Stimulated activated memory B cell treated with anti-CD40 and anti-IgM and Interleukin-4, amounts not matched to agents 10 μg/mL and 1 μg/mL and 100 μg/mL, for 72 hours (primary cell): ENCODE results near the gene ENTPD2.
A peak's percentile ranks its signal among the peaks of the same experiment; 100 is the strongest.
"Not testable (repeated sequence)": the region's sequence is repeated elsewhere in the genome, so short reads cannot be mapped to it uniquely, and the experiment has no call there.

Source experiments
- ATAC-seq: fragments of 150-1000 bp; cut with Tn5 transposase; 2 replicates; pipeline ENCODE4 v1.10.0; 2021
- H3K27ac Mint-ChIP-seq: one replicate; pipeline ENCODE4 v1.8.0; 2022; ENCODE audit warnings: mild to moderate bottlenecking, mixed read lengths
- H3K27me3 Mint-ChIP-seq: one replicate; pipeline ENCODE4 v1.8.0; 2022; ENCODE audit warnings: mixed read lengths
- H3K36me3 Mint-ChIP-seq: one replicate; pipeline ENCODE4 v1.8.0; 2022; ENCODE audit warnings: mixed read lengths
- H3K4me1 Mint-ChIP-seq: one replicate; pipeline ENCODE4 v1.8.0; 2022; ENCODE audit warnings: mixed read lengths
- H3K4me3 Mint-ChIP-seq: one replicate; pipeline ENCODE4 v1.8.0; 2022; ENCODE audit warnings: mild to moderate bottlenecking, moderate library complexity, mixed read lengths
- H3K9me3 Mint-ChIP-seq: one replicate; pipeline ENCODE4 v1.8.0; 2022; ENCODE audit warnings: mixed read lengths

The ENTPD2 gene

DNA sequence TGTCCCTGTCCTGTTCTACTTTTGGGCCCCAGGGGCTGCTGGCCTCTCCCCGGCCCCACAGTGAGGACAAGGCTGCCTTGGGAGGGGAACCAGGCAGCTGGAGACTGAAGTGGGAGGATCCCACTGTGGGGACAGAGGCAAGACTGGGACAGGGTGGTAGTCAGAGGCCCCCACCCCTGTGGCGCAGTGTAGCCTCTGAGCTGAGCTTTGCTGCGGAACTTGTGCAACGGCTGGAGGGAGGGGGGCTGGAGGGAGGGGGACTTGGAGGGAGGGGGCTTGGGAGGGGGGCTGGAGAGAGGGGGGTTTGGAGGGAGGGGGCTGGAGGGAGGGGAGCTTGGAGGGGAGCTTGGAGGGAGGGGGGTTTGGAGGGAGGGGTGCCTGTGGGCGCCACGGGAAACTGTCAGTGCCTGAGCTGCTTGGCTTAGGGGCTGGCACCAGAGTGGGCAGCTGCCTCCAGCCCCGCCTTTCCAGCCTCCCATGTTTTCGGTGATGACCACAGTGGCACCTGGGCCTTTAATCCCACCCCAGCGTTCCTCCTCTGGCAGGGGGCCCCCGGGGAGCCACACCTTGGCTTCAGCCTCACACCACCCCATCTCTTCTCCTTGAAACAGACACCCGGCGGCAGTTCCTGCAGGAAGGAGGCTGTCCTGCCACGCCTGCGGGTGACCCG lies 19.7 kb downstream of the ENTPD2 start:
- H3K4me3 Mint-ChIP-seq: peak overlapping the region; percentile 77
- H3K27me3 Mint-ChIP-seq: peaks cover 14% of the 10 kb centered on the region
- no peaks in the 10 kb centered on the region for H3K36me3 Mint-ChIP-seq
- ATAC-seq: no peak
- peaks cover 61% of the 10 kb centered on the region for H3K4me1 Mint-ChIP-seq
- no peaks in the 10 kb centered on the region for H3K9me3 Mint-ChIP-seq
- peak overlapping the region; percentile 92 for H3K27ac Mint-ChIP-seq

- H3K27ac Mint-ChIP-seq: peak overlapping the region; percentile 92
- H3K27me3 Mint-ChIP-seq, ATAC-seq, H3K9me3 Mint-ChIP-seq, H3K36me3 Mint-ChIP-seq: not testable (repeated sequence)
- peak overlapping the region; percentile 83 for H3K4me3 Mint-ChIP-seq
- peaks cover 68% of the 10 kb centered on the region for H3K4me1 Mint-ChIP-seq
Measured at GRCh38 chr9:137033481-137033880, 20.4 kb downstream of the ENTPD2 start.

- no peaks in the 10 kb centered on the region for H3K36me3 Mint-ChIP-seq
- peaks cover 68% of the 10 kb centered on the region for H3K4me1 Mint-ChIP-seq
- H3K9me3 Mint-ChIP-seq: no peaks in the 10 kb centered on the region
- H3K4me3 Mint-ChIP-seq: peak overlapping the region; percentile 83
- peak overlapping the region; percentile 92 for H3K27ac Mint-ChIP-seq
- H3K27me3 Mint-ChIP-seq: peaks cover under 1% of the 10 kb centered on the region
- peak; percentile 27 for ATAC-seq
Measured at GRCh38 chr9:137032858-137033257, 21.0 kb downstream of the ENTPD2 start.

DNA sequence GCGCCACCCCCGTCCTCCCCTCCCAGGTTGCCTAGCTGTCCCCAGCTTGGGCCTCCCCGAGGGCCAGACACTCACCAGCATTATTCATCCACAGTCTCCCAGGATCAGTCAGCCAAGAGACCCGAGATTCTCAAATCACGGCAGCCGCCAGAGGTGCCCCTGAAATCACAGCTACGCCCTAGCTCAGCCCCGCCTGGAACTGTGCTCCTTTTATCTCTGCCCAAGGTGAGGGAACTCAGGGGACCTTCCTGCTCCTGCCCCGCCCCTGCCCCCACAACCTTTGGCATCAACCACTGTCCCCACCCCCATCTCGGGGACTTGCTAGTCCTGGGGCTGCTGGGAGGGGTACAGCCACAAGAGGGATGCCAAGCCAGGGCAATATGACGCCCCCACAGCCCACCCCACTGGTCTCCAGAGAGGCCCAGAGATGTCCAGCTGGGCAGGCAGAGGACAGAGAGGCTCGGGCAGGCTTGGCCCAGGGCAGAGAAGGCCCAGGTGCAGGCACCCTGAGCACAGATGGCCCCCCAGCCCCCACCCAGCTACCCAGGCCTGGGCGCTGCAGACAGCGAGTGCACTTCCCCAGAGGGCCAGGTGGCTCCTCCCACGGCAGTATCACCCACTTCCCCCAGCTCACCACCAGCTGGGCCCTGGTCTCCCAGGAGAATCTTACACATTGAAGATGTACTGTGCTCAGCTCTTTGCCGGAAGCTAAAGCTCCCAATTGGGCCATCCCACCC lies 21.8 kb downstream of the ENTPD2 start, which contains the start of gene FUT7:
TSS of gene FUT7 (minus strand) at position 185 of the 737 bp plus-strand sequence. CDS start at position 88, 97 bp downstream.
- peaks cover 72% of the 10 kb centered on the region for H3K4me1 Mint-ChIP-seq
- no peaks in the 10 kb centered on the region for H3K9me3 Mint-ChIP-seq
- ATAC-seq: peak; percentile 59
- peak within 1 kb of the TSS; percentile 83 for H3K4me3 Mint-ChIP-seq
- H3K27ac Mint-ChIP-seq: peak within 1 kb of the TSS; percentile 92
- no peaks in the 10 kb centered on the region for H3K36me3 Mint-ChIP-seq
- H3K27me3 Mint-ChIP-seq: no peaks in the 10 kb centered on the region

DNA sequence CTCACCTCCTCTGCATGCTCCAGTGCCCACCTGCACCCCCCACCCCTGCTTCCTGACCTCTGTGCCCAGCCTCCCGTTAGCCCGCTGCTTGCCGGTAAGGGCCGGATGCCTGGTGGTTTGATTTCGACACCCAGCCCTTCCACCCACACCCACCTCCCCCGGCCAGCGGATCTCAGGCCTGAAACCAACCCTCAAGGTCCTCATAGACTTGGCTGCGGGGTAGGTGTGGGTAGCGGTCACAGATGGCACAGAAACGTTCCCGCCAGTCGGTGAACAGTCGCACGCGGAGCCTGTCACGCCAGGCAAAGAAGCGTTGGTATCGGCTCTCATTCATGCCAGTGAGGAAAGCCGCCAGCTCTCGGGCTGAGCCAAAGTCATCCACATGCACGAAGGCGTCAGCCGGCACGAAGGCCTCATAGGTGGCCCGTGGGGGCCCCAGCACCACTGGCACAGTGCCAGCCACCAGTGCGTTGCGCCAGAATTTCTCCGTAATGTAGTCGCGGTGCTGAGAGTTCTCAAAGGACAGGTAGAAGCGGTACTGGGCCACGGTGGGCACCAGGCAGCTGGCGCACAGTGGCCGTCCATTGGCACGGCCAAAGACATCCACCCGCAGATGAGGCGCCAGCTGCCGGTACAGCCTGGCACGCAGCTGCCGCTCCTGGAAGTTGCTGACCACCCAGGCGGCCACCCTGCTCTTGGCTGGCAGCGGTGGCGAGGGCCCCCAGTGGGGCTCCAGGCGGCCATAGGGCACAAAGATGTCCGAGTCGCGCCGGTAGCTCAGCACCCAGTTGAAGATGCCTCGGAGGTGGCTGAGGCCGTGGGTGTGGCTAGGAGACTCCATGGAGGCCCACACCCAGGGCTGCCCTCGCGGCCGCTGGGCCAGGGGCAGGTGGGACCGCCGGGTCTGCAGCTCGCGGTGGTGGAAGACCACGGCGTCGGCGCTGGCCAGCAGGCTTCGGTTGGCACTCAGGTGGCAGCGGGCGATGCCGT lies 23.0 kb downstream of the ENTPD2 start:
- H3K27me3 Mint-ChIP-seq: no peaks in the 10 kb centered on the region
- H3K27ac Mint-ChIP-seq: peak overlapping the region; percentile 92
- ATAC-seq: peak; percentile 3
- H3K9me3 Mint-ChIP-seq: no peaks in the 10 kb centered on the region
- H3K36me3 Mint-ChIP-seq: no peaks in the 10 kb centered on the region
- peaks cover 84% of the 10 kb centered on the region for H3K4me1 Mint-ChIP-seq
- peak overlapping the region; percentile 83 for H3K4me3 Mint-ChIP-seq

DNA sequence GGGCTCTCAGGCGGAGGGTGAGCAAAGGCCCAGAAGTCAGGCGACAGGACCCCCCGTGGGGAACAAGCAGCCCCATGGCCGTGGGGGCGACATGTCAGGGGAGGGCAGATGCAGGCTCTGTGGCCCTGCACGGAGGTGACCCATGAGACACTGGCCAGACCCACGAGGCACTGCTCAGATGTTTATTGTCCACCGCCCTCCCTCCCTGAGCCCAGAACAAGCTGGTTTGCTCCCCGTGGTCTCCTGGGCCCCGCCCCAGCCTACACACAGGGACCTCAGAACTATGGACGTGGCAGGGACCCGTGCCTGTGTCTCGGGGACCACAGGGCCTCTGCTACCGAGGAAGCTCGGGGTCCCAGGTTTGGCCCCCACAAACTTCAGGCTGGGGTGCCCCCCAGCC lies 23.9 kb downstream of the ENTPD2 start:
- Mint-ChIP-seq H3K4me1 (peaks cover 84% of the 10 kb centered on the region), H3K27ac (peak overlapping the region; percentile 92)

GRCh38 chr9:137029058-137029936 lies 24.6 kb downstream of the ENTPD2 start:
- H3K9me3 Mint-ChIP-seq: no peaks in the 10 kb centered on the region
- peak; percentile 51 for ATAC-seq
- no peaks in the 10 kb centered on the region for H3K36me3 Mint-ChIP-seq
- H3K4me1 Mint-ChIP-seq: peaks cover 77% of the 10 kb centered on the region
- peak overlapping the region; percentile 92 for H3K27ac Mint-ChIP-seq
- no peaks in the 10 kb centered on the region for H3K27me3 Mint-ChIP-seq
- peak overlapping the region; percentile 83 for H3K4me3 Mint-ChIP-seq

More for the DNA sequence above, 23.9 kb downstream of the ENTPD2 start:
- no peaks in the 10 kb centered on the region for H3K36me3 Mint-ChIP-seq
- H3K27me3 Mint-ChIP-seq: no peaks in the 10 kb centered on the region
- no peak for ATAC-seq
- no peaks in the 10 kb centered on the region for H3K9me3 Mint-ChIP-seq
- H3K4me3 Mint-ChIP-seq: peak overlapping the region; percentile 83

DNA sequence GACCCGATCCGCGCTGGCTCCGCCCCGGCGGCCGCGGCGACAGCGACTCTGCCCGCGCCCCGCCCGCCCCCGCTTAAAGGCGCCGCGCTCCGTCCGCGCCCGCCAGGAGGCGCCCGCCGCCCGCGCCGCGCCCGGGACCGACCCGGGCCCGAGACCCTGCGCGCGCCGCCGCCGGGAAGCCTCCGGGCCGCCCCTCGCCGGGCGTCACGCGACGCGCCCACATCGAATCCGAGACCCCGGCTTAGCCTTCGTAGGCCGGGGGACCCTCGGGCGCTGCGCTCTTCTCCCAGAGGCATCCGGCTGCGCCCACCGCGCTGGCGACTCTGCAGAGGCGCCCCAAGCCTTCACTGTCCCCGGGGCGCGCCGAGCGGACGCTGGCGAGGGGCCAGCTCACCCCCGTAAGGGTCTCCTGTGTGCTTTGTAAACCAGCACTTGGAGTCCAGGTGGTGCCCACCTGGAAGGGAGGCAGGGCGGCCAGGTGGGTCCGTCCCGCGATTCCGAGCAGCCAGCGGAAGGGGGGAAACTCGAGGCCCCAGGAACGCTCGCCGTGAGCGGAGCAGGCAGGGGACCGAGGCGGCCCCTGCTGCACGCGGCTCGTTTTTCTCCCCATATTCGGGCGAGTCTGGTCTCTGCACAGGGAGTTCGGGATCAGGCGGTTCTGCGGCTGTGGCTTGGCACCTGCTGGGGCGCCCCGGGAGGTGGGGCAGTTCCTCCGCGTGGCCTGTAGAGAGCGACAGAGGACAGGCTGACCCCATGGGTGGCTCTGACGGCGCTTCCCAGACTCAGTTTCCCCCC lies 25.4 kb downstream of the ENTPD2 start:
- no peaks in the 10 kb centered on the region for H3K36me3 Mint-ChIP-seq
- ATAC-seq: peak; percentile 53
- no peaks in the 10 kb centered on the region for H3K27me3 Mint-ChIP-seq
- H3K27ac Mint-ChIP-seq: peak overlapping the region; percentile 92
- no peaks in the 10 kb centered on the region for H3K9me3 Mint-ChIP-seq
- peaks cover 68% of the 10 kb centered on the region for H3K4me1 Mint-ChIP-seq
- H3K4me3 Mint-ChIP-seq: peak overlapping the region; percentile 83

GRCh38 chr9:137027369-137028262 lies 26.2 kb downstream of the ENTPD2 start, which contains the start of gene ABCA2:
Gene ABCA2, minus strand, starts transcription at chr9:137028237. Its CDS starts 97 bp downstream, at chr9:137028140.
- H3K4me1 Mint-ChIP-seq: peaks cover 60% of the 10 kb centered on the region
- H3K36me3 Mint-ChIP-seq: no peaks in the 10 kb centered on the region
- peak within 1 kb of the TSS; percentile 92 for H3K27ac Mint-ChIP-seq
- peak within 1 kb of the TSS; percentile 83 for H3K4me3 Mint-ChIP-seq
- no peak for ATAC-seq
- no peaks in the 10 kb centered on the region for H3K27me3 Mint-ChIP-seq
- H3K9me3 Mint-ChIP-seq: no peaks in the 10 kb centered on the region

DNA sequence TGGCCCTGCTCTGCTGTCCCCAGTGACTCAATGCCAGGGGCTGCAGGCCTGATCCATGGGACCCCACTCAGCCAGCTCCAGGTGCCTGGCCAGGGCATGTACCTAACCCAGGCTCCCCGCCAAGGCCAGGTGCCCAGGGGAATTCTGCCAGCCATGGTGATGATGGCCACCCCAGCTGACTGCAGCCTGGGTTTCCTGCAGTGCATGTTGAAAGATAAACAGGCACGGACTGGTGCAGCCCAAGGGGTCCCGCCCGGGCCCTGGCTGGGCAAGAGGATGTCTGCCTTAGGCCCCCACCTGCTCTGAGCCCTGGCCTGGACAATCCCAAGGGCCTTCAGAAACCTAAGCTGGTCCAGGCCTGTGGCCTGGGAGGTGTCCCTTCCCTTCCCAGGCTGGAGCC lies 27.0 kb downstream of the ENTPD2 start:
- Mint-ChIP-seq H3K27ac (no peak overlapping the region), H3K36me3 (no peaks in the 10 kb centered on the region), H3K9me3 (peaks cover 3% of the 10 kb centered on the region), H3K4me3 (peak overlapping the region; percentile 76), H3K4me1 (peaks cover 52% of the 10 kb centered on the region), H3K27me3 (no peaks in the 10 kb centered on the region)
- ATAC-seq: no peak

- Mint-ChIP-seq H3K36me3 (no peaks in the 10 kb centered on the region), H3K4me1 (peaks cover 49% of the 10 kb centered on the region)
Measured at GRCh38 chr9:137026384-137026783, 27.5 kb downstream of the ENTPD2 start.

GRCh38 chr9:137025517-137025966 lies 28.3 kb downstream of the ENTPD2 start:
- Mint-ChIP-seq H3K4me1 (peaks cover 43% of the 10 kb centered on the region), H3K4me3 (no peak overlapping the region), H3K9me3 (peaks cover 5% of the 10 kb centered on the region), H3K27ac (no peak overlapping the region), H3K27me3 (no peaks in the 10 kb centered on the region), H3K36me3 (no peaks in the 10 kb centered on the region)
- peak; percentile 46 for ATAC-seq

More at GRCh38 chr9:137026384-137026783, 27.5 kb downstream of the ENTPD2 start:
- no peak for ATAC-seq
- peaks cover 5% of the 10 kb centered on the region for H3K9me3 Mint-ChIP-seq
- H3K27ac Mint-ChIP-seq: no peak overlapping the region
- no peak overlapping the region for H3K4me3 Mint-ChIP-seq
- H3K27me3 Mint-ChIP-seq: no peaks in the 10 kb centered on the region
